HepG2 (cell line): ENCODE data around the gene CACNA2D3.

Experiments
- SIN3A ChIP-seq: IDR thresholded peaks from 2 replicates; pipeline ENCODE4 v1.6.1; 2011; ENCODE audit warnings: low read depth, mild to moderate bottlenecking, control low read depth, low read length, borderline replicate concordance
- SMC3 ChIP-seq: IDR thresholded peaks from 2 replicates; pipeline ENCODE4 v1.6.1; 2011; ENCODE audit warnings: low read length, improper control_type of control experiment
- ZNF335 ChIP-seq: sonication (generic); formaldehyde crosslinking; IDR thresholded peaks from 2 replicates; pipeline ENCODE4 v1.4.0; 2020; ENCODE audit warnings: missing genetic modification reagents
- TF ChIP-seq, protein P1 (sequence below): sonication (generic); formaldehyde crosslinking; IDR thresholded peaks from 2 replicates; pipeline ENCODE4 v1.5.0; 2020; ENCODE audit warnings: mild to moderate bottlenecking, missing genetic modification reagents, moderate library complexity
- TF ChIP-seq, protein P2 (sequence below): sonication (generic); formaldehyde crosslinking; IDR thresholded peaks from 2 replicates; pipeline ENCODE4 v1.4.0; 2020; ENCODE audit warnings: mild to moderate bottlenecking, missing genetic modification reagents

- TF ChIP-seq, protein P1, sequence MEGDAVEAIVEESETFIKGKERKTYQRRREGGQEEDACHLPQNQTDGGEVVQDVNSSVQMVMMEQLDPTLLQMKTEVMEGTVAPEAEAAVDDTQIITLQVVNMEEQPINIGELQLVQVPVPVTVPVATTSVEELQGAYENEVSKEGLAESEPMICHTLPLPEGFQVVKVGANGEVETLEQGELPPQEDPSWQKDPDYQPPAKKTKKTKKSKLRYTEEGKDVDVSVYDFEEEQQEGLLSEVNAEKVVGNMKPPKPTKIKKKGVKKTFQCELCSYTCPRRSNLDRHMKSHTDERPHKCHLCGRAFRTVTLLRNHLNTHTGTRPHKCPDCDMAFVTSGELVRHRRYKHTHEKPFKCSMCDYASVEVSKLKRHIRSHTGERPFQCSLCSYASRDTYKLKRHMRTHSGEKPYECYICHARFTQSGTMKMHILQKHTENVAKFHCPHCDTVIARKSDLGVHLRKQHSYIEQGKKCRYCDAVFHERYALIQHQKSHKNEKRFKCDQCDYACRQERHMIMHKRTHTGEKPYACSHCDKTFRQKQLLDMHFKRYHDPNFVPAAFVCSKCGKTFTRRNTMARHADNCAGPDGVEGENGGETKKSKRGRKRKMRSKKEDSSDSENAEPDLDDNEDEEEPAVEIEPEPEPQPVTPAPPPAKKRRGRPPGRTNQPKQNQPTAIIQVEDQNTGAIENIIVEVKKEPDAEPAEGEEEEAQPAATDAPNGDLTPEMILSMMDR, result no peak
- TF ChIP-seq, protein P2, sequence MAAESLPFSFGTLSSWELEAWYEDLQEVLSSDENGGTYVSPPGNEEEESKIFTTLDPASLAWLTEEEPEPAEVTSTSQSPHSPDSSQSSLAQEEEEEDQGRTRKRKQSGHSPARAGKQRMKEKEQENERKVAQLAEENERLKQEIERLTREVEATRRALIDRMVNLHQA (CRISPR knock-in tag), result no peak
- TF ChIP-seq SMC3 (no peak), SIN3A (no peak), ZNF335 (CRISPR knock-in tag) (no peak)
Measured at GRCh38 chr3:54215521-54215920, 93.2 kb downstream of the CACNA2D3 start.
